Measurements from ENCODE around the gene GAB1. TPM values are rescaled to one million over a fixed set of nuclear protein-coding genes. Genes with fewer than 3 reads are reported as not detected.

GAB1 gene
- polyA plus RNA-seq, 1 donor: 31.5 TPM

DNA sequence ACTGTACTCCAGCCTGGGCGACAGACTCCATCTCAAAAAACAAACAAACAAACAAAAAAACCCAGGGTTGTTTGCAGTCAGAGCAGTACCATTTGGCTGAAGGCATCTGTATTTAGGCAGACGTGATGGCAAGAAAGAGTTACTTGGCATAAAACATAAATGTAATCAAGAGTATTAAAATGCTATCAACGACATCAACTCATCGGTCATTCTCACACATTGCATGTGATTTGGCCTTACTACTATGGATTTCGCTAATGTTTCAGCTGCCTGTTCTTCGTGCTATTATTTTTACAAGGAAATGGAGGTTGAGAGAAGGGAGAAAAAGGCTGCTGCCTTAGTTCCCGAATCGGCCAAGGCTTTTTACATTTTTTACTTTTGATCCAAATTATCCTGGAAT is 161.3 kb downstream of the GAB1 start:
- DNase-seq: no peak

DNA sequence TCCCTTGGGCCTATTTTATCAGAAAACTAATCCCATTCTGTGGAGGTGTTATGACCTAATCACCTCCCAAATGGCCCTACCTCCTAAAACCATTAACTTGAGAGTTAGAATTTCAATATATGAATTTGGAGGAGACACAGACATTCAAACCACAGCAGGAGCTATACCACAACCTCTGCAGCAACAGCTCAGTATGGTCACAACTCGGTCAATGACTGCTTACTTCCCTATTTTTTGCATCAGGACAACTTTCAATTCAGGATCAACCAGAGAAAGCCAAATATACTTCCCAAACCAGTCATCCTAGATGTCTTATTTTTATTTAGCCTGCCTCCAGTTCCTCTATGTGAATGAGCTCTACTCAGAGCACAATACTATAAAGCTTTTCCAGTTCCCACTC is 165.6 kb downstream of the GAB1 start:
- DNase-seq: no peak

DNA sequence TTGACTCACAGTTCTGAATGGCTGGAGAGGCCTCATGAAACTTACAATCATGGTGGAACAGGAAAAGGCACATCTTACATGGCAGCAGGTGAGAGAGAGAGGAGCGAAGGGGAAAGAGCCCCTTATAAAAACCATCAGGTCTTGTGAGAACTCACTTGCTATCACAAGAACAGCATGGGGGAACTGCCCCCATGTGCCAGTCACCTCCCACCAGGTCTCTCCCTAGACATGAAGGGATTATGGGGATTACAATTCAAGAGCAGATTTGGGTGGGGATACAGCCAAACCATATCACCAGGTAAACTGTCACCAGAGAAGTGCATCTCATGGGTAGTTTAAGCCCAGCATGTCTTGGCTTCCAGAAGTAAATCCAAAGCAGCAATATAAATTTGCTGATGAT is 169.4 kb downstream of the GAB1 start:
- no peak for DNase-seq

DNA sequence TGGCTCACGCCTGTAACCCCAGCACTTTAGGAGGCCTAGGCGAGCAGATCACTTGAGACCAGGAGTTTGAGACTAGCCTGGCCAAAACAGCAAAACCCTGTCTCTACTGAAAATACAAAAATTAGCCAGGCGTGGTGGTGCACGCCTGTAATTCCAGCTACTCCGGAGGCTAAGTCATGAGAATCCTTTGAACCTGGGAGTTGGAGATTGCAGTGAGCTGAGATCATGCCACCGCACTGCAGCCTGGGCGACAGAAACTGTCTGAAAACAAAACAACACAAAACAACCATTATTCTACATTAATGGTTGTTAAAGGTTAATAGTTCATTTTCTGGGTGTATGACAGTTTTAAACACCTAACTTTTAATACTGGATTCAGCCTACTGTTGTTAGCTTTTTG is 175.2 kb downstream of the GAB1 start:
- no peak for DNase-seq

DNA sequence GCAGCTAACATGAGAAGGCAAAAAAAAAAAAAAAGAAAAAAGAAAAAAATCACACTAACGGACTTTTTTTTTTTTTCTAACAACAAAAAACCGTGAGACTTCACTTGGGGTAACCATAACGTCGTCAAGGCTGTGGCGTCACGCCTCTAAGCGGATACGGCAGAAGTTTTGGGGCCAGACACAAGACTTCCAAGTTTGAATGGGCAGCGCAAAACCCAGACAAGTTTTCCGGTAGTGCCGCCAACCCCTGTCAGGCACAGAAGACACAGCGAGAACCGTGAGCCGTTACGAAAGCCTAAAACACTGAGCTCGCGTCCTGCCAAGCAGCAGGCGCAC is 176.3 kb downstream of the GAB1 start:
- DNase-seq: no peak

DNA sequence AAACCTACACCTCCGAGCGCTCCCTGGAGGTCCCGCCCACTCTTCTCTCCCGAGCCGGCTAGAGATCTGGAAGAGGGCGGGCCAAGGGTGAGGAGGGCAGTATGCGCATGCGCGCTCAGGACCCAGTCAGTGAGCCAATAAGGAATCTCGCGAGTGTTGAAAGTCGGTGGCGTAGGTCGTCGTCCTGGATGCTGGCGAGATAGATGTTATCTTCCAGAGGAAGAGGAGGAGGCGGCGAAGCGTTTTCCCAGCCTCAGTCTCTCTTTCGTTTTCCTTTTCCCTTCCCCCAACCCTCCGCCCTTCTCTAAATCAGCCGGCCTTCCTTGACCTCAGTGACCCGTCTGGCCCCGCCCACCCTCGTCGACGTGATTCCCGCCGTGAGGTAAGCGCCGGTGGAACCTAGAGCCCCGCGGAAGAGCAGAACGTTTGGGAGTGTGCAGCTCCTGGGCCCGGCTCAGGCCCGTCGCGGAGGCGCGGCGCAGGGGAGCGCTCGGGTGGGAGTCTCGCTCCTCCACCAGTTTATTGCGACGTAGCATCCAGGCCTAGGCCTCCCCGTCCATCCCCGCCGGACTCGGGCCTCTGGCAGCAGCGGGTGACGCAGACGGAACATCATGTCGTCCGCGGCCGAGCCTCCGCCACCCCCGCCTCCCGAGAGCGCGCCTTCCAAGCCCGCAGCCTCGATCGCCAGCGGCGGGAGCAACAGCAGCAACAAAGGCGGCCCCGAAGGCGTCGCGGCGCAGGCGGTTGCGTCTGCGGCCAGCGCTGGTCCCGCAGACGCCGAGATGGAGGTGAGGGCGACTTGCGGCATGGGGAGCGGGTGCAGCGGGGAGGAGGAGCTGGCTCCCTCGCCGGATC is 176.9 kb downstream of the GAB1 start, which contains the start of gene SMARCA5:
Gene SMARCA5, plus strand, starts transcription at position 389 of the 855 bp plus-strand sequence. Its CDS starts 223 bp downstream, at position 612.
- DNase-seq: peak; percentile 99

DNA sequence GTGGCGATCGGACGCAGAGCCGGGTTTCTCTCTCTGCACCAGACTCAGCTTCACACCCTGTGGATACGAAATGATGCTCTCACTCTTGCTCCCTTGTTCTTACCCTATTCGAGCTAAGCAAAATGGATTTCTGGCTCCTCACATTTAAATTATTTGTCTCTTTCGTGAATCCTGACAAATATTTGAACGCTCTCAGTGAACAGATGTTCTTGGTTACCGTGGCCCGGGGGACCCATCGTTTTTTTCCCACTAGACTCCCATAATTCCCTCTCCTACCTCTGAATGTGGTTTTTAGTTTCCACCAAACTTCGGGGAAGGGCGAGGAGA is 177.5 kb downstream of the GAB1 start:
- no peak for DNase-seq

DNA sequence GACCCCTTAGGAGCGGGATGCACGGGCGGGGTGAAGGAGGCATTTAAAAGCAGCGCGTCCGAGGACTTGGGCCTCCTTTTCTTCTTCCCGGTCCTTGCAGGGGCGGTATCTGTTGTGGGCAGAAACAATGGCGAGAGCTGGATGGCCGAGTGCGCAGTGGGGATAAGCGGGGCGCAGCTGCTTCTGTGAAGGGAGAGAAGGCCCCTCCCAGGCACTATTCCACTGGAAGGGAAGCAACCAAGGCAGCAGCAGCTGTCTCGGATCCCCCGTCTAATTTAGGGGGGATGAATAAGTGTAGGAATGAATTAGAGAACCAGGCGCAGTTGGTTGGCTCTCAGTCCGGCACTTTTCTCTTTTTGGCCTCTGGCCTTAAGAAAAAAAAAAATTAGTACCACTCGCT is 177.8 kb downstream of the GAB1 start:
- DNase-seq: peak; percentile 76

DNA sequence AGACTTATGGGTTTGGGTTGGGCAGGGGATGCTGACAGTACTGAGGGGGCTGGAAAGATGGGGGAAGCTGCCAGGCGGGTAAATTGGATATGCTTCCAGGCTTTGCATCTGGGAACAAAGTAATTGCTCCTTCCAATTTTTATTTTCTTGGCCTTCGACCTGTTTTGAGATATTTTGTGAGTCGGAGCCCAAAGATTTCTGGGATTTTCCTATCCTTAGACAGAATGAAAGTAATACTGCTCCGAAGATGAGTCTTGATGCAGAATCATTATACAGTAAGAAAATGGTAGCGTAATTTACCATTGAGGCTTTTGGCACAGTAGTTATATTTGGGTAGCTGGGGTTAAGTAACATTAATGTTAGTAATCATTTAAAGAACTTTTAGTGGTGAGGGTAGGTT is 178.2 kb downstream of the GAB1 start:
- DNase-seq: no peak

DNA sequence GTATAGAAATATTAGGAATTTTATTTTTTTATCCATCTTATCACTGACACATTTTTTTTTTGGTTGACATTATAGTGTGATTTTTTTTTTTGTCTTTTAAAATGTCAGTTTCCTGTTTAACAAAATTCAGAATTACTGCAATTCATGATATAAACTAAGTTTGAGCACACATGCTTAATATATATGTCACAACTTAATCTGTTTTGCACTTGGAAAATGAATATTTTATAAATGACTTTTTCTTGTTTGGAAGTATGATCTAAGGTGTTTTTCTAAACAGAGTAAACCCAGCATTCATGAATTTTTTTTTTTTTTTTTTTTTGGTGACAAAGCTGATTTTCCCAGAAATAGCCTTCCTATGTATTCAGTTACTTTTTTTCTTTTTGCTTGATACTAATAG is 179.2 kb downstream of the GAB1 start:
- DNase-seq: no peak

DNA sequence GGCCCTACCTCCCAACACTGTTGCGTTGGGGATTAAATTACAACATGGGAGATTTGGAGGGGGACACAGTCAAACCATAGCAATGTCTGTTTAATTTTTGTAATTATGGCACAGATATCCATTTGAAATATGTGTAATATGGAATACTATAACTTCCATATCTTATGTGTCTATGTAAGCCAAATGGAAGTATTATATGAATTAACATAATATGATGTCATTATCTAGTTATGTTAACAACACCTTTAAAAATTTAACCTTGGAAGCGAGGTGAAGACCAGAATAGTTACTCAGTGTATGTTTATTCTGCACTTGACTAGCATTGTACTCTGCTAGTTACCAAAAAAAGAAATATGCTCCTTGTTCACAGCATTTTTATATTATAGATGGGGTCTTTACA is 181.1 kb downstream of the GAB1 start:
- DNase-seq: no peak

Other genes starting within 250 kb of the GAB1 start
- 18.1 TPM for gene USP38, start 152.0 kb upstream of the GAB1 start, polyA plus RNA-seq (ENCODE audit: insufficient read length)
- 51.5 TPM for gene SMARCA5, start 176.8 kb downstream of the GAB1 start, polyA plus RNA-seq (ENCODE audit: insufficient read length)

All from hindlimb muscle (tissue), 1 donor.